GF-D8 (cell line): Measurements from ENCODE around the gene TMEM187.

ENCODE experiments used
- DNase-seq: peaks from one replicate; lab custom pipeline; 2025; lab: John Stamatoyannopoulos, UW

TMEM187 gene

GRCh38 chrX:154020536-154021115, 48.1 kb downstream of the TMEM187 start:
- DNase-seq, result no peak

- no peak for DNase-seq
These were observed 48.6 kb downstream of the TMEM187 start for GRCh38 chrX:154021131-154021611.

GRCh38 chrX:154022108-154022507, 49.6 kb downstream of the TMEM187 start:
- no peak for DNase-seq

- no peak for DNase-seq
These were observed 50.9 kb downstream of the TMEM187 start for GRCh38 chrX:154023276-154024000.

DNA sequence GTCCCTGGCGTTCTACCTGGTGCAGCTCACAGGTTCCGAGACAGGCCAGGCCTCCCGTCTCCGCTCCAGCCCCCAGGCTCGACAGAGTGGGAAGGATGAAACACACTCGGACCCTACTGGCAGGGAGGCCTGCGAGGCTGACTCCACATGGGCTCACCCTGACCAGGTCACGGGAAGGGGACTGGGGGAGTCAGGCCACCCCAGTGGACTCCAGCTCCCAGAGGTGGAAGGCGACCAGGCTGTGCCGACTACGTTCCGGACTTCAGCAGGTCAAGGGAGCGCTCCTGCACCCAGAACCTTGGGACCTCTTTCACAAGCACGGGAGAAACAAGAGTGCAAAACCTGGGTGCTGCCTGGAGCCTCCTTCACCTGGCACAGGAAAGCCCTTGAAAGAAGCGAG, 51.7 kb downstream of the TMEM187 start:
- DNase-seq, result no peak

DNA sequence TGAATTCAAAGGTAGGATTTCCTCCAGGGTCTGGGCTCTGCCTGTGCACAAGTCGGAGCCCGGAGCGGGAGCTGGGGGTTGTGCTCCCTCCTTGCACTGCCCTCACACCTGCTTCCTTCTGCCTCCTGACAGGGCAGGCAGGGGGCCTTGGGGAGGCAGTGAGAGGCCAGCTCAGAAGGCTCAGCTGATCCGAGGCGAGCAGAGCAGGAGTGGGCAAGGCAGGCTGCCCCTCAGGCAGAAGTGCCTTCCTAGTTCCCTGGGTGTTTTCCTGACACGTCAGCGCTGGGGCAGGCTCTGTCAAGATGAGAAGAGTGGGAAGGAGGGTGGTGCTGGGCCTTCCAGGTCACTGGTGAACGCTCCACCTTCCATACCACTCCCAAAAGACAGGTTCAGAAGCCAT, 52.7 kb downstream of the TMEM187 start:
- no peak for DNase-seq

- DNase-seq, result no peak
These were observed 53.8 kb downstream of the TMEM187 start for GRCh38 chrX:154026136-154027021.

- no peak for DNase-seq
These were observed 54.5 kb downstream of the TMEM187 start for GRCh38 chrX:154027022-154027402.

DNA sequence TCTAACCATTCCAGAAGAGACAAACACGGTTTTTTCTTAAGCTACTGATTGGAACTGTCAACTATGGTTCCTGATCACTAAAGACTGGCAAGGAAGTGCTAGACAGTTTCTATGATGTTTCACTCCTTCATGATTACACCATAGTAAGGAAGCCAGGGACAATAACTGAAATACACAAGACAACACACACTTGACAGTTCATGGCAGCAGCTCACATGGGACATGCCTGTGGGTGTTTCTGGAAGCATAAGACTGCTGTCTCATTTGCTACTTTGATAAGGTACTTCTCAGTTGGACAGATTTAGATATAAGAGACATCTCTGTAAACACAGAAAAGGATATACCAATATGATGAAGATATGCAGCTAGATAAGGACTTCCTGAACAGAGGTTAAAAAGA, 55.4 kb downstream of the TMEM187 start:
- no peak for DNase-seq

DNA sequence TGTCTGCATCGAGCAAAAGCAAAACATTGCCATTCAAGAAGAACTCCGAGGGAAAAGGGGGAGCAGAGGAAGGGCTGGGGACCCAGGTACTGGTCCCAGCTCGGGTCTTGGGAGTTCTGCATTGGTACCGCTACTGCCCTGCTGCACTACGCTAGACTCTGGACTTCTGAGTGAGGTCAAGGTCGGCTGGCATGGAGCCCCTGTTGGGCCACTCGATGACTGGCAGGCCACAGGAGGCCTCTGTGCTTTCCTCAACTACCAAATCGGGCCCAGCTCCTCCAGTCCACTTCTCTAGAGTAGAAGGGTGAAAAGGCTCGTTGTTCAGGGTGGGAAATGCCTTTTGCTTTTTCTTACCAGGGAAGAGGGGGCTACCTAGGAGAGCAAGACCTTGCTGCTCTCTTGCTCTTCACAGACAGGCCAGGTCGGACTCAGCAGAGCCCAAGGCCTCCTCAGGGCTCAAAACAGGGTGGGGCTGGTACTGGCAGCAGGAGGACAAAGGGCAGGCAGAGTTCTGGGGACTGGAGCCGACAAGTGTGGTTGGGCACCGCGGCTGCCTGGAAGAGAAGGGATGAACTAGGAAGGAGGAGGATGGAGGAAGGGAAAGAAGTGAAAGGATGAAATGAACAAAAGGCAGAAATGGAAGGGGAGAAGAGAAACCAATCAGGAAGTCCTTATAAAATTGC, 56.1 kb downstream of the TMEM187 start:
- no peak for DNase-seq

DNA sequence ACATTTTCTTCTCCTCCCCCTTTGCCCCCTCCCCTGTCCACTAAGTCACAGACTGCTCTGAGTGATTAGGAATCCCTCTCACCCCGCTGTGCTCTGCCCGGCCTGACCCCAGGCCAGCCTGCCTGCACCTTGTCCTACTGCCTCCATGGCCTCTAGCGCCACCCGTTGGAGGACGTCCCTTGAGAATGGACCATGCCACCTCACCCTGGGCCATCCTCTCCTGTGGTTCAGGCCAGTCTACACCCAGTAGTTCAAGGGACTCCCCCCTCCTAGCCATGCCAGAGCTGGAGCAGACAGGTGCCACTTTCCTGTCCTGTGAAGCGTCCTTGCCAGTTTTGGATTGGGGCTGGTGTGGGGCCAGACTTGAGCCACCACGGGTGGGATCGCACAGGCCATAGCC, 56.9 kb downstream of the TMEM187 start:
- DNase-seq, result no peak

- no peak for DNase-seq
These were observed 57.7 kb downstream of the TMEM187 start for GRCh38 chrX:154030266-154030665.

GRCh38 chrX:154030715-154031305, 58.3 kb downstream of the TMEM187 start:
- DNase-seq, result no peak

- no peak for DNase-seq
These were observed 59.6 kb downstream of the TMEM187 start for GRCh38 chrX:154032160-154032559.

DNA sequence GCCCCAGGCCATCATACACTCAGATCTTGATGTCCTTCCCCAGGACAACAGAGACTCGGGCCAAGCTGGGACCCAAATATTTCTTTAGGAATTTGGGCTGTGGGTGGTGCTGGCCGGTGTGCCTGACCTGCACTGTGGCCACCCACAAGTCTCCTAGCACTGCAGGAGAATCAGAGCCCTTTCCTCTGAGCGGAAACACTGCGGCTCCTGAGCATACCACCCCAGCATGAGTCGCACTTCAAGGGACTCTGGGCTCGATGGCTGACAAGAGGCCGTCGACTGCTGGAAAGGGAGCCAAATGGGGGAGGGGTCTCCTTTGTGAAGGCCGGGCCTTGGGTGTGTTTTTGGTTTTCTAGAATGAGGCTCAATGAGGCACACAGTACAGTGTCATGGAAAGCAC, 60.1 kb downstream of the TMEM187 start:
- no peak for DNase-seq
